ENCODE measurements around the gene HTR3E.
"Not testable (repeated sequence)": the region's sequence is repeated elsewhere in the genome, so short reads cannot be mapped to it uniquely, and the experiment has no call there.

The HTR3E gene

DNA sequence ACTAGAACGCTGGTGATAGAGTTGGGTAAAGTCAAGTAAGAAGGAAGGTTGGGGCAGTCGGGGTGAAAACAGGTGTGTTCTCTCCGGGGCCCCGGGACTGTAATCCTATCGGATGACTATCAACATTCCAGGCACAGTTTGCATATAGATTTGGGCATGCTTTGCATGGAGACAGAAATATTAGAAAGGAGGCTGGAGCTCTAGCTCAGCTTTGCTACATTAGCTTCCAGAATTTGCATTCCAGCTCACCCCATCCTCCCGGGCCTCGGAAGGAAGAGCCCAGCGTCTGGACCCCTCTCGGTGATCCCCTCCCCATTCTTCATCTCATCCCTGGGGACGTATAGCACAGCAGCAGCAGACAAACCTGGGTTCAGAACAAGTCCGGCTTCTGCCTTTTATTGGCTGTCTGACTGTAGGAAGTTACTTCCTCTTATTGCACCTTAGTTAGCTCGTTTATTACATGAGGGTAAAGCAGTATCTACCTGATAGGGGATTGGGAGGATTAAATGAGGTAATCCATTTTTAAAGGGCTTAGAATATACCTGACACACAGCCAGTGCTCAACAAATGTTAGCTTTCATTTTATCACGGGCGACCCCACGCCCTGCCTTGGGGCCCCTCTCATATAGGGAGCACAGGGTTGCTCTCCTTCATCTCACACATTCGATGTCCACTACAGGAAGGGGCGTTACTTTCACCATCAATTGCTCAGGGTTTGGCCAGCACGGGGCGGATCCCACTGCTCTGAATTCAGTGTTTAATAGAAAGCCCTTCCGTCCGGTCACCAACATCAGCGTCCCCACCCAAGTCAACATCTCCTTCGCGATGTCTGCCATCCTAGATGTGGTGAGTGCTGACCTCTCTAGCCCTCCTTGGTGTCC, 3.2 kb downstream of the HTR3E start:
- DNase-seq (ENCODE audit: low read depth, low spot score) = no peak
- H3K27ac ChIP-seq = no peak overlapping the region

DNA sequence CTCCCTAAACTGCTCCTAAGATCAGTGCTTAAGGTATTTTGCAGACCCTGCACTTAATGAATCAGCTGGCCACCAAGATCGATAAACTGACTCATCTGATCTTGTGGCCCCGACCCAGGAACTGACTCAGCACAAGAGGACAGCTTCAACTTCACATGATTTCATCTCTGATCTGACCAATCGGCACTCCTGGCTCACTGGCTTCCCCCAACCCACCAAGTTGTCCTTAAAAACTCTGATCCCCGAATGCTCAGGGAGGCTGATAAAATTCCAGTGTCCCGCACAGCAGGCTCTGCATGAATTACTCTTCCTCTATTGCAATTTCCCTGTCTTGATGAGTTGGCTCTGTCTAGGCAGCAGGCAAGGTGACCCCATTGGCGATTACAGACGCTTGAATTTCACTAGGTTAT, 13.5 kb downstream of the HTR3E start:
- no peak overlapping the region for H3K27ac ChIP-seq
- DNase-seq (ENCODE audit: low read depth, low spot score) = no peak

DNA sequence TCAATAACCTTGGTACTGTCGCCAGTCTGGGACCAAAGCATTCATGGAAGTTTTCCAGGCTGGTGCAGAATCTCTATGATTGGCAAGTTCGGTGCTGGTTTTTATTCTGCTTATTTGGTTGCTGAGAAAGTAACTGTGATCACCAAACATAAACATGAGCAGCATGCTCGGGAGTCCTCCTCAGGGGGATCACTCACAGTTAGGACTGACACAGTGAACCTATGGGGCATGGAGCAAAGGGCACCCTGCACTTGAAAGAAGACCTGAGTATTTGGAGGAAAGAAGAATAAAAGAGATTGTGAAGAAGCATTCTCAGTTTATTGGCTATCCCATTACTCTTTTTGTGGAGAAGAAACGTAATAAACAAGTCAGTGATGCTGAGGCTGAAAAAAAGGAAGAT, 19.2 kb downstream of the HTR3E start:
- DNase-seq (ENCODE audit: low read depth, low spot score) = no peak
- H3K27ac ChIP-seq = no peak overlapping the region

- no peak overlapping the region for H3K27ac ChIP-seq
- no peak for DNase-seq (ENCODE audit: low read depth, low spot score)
Measured at GRCh38 chr3:184117636-184118035, 20.8 kb downstream of the HTR3E start.

- not testable (repeated sequence) for H3K27ac ChIP-seq
Measured at GRCh38 chr3:184121031-184121430, 24.2 kb downstream of the HTR3E start.

GRCh38 chr3:184126006-184126405, 29.1 kb downstream of the HTR3E start:
- H3K27ac ChIP-seq = no peak overlapping the region
- DNase-seq (ENCODE audit: low read depth, low spot score) = no peak

More at GRCh38 chr3:184121031-184121430, 24.2 kb downstream of the HTR3E start:
- DNase-seq (ENCODE audit: low read depth, low spot score) = not testable (repeated sequence)

- no peak overlapping the region for H3K27ac ChIP-seq
- DNase-seq (ENCODE audit: low read depth, low spot score) = no peak
Measured at GRCh38 chr3:184129012-184129411, 32.1 kb downstream of the HTR3E start.

DNA sequence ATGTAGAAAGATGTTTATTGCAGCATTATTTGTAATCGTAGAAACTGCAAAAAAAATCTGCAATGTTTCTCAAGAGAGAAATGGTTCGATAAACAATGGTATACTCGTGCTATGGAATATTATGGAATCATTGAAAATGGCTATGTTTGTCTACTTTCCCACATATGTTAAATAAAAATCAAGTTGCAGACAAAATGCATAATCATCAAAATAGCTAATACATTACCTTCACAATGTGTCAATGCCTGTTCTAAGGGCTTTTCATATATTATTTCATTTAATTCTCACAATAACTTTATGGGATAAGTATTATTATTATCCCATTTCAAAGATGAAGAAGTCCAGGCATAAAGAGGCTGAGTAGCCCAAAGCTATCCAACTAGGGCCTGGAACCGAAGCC, 36.1 kb downstream of the HTR3E start:
- no peak for DNase-seq (ENCODE audit: low read depth, low spot score)
- H3K27ac ChIP-seq = no peak overlapping the region

DNA sequence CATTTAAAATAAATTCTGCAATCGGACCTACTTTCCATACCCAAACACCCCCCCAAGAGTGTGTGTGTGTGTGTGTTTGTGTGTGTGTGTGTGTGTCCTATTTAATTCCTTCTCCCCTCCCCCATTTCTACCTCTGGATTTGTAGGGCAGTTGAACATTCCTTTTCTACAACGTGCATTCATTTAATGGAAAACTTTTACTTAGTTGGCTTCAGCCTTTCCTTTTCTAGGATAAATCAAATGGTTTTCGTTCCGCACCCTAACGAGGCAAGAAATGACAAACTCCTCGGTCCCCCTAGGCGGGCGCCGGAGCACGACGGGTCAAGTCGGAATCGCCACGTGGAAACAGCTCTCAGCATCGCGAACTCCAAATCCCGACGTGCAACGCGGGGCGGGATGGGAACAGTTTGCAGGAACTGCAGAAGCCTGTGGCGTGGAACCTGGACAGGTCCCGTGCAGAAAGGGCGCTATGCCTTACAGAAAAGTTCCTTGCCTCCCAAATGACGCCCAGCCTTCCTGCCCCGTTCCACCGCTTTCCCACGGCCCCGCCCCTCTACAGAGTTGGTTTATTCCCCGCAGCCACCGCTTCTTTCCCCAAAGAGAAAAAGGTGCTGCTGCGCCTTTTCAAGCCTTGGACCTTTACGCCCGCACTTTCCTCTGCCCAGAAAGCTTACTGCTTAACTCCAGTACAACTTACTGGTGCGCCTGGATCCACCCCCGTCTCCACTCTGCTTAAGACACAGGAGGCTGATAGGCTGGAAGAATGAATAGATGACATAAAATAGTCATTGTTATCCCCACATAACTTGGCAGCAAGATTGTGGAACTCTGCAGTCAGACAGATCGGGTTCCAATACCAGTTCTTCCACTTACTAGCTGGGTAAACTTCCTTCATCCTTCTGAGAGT, 37.2 kb downstream of the HTR3E start:
- H3K27ac ChIP-seq = peak overlapping the region; percentile 70
- peak; percentile 73 for DNase-seq (ENCODE audit: low read depth, low spot score)

DNA sequence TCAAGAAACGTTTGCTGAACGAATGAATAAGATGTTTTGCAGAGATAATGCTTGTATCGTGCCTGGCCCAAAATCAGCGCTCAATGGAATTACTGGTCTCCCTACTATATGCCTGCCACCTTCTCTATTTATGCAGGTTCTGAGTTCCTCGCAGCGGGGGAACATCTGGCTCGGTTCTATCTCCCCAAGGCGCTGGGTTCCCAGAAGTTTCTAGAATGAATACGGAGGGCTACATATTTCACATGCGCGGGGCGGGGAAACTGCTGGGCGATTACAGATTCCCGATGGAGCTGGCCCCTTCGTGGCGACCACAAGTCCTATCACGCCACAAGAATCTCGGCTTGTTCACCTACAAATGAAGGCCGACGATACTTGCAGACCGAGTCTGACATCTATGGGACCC, 37.9 kb downstream of the HTR3E start:
- peak overlapping the region; percentile 70 for H3K27ac ChIP-seq
- no peak for DNase-seq (ENCODE audit: low read depth, low spot score)

DNA sequence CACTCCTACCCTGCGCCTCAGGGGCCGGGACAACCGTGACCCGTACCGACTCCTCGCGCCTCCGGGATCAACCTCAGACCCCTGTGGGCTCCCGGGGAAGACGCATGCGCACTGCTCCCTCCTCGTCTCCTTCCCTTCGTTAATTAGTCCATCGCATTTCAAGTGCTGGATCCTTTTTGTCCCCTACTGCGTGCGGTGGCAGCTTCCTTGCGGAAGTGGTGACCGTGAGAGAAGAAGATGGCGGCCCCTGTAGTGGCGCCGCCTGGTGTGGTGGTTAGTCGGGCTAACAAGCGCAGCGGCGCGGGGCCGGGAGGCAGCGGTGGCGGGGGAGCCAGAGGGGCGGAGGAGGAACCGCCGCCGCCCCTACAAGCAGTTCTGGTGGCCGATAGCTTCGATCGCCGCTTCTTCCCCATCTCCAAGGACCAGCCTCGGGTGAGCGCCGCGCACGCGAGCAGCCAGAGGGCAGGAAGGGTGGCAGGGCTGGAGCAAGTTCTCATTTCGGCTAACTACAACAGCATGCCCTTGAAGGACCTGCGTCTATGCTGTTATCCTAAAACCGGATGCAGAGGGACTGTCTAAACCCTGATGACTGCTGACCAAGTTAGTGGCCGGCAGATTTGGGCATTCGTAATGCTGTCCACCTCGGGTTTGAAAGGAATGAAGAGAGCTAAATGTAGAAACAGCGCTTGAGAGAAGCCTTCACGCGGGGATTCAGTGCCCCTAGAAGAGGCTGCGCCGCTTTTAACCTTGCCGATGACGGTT, 38.5 kb downstream of the HTR3E start, which contains the start of gene EIF2B5:
Gene EIF2B5, plus strand, starts transcription at position 210 of the 762 bp plus-strand sequence. Its CDS starts 28 bp downstream, at position 238.
- peak; percentile 46 for DNase-seq (ENCODE audit: low read depth, low spot score)
- peak within 1 kb of the TSS; percentile 70 for H3K27ac ChIP-seq

DNA sequence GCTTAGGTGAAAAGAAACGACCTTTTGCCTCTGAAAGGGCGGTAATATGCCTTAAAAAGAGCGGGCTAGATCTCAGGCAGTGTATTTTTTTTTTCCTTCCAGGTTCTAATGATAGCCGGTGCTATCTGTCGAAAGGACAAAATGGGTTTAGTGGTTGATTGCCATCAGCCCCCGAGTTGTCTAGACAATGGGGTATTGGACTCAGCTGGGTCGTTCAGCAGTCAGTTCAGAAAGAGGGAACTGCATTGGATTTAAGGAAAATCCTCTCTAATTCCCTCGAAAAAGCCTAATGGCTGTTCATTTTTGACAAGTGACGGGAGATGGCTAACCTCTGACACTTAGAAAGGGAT, 39.0 kb downstream of the HTR3E start:
- peak overlapping the region; percentile 70 for H3K27ac ChIP-seq
- no peak for DNase-seq (ENCODE audit: low read depth, low spot score)

GRCh38 chr3:184140436-184140835, 43.6 kb downstream of the HTR3E start:
- no peak overlapping the region for H3K27ac ChIP-seq
- no peak for DNase-seq (ENCODE audit: low read depth, low spot score)

DNA sequence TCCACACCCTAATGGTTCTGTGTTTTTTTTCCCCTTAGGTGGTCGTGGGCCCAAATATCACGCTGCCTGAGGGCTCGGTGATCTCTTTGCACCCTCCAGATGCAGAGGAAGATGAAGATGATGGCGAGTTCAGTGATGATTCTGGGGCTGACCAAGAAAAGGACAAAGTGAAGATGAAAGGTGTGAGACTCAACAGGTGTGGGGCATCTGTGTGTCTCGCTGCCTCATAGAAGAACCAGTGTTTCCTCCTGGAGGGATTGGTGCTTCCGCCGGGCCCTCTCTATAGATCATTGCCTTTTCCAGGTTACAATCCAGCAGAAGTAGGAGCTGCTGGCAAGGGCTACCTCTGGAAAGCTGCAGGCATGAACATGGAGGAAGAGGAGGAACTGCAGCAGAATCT, 45.3 kb downstream of the HTR3E start:
- no peak overlapping the region for H3K27ac ChIP-seq

DNA sequence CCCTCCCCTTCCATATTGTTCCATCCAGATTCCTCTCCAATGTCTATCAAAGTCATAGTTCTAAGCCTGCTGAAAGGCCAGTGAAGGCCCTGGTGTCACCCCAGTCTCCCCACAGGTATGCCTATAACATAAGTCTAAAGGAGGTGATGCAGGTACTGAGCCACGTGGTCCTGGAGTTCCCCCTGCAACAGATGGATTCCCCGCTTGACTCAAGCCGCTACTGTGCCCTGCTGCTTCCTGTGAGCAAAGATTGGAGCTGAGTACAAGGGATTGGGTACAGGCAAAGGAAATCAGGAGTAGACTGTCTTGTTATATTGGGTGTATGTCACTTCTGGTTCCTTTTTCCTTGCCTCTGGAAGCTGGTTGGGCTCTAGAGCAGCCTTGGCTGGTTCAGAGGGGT, 46.5 kb downstream of the HTR3E start:
- DNase-seq (ENCODE audit: low read depth, low spot score) = no peak
- no peak overlapping the region for H3K27ac ChIP-seq

More for the DNA sequence above, 45.3 kb downstream of the HTR3E start:
- DNase-seq (ENCODE audit: low read depth, low spot score) = no peak

- no peak for DNase-seq (ENCODE audit: low read depth, low spot score)
- H3K27ac ChIP-seq = peak overlapping the region; percentile 24
Measured at GRCh38 chr3:184144505-184144904, 47.6 kb downstream of the HTR3E start.

DNA sequence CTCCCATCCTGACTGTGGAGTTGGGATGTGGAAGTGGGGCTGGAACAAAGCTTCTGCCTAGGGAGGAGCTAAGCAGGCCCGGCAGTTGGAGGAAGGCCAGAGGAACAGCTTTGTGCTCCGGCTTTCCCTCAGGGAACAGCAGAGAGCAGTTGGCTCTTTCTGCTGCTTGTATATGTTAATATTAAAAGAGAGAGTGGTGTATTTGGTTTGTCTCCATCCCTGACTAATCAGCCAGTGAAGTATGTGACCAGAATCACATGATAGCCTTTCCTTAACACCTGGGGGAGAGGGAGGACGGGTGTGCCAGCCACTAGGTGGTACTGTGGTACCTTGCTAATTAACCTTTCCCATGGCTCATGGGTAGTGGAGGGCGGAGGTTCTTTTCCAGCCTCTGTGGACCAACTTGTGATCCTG, 48.3 kb downstream of the HTR3E start:
- peak overlapping the region; percentile 24 for H3K27ac ChIP-seq
- DNase-seq (ENCODE audit: low read depth, low spot score) = peak; percentile 61

GRCh38 chr3:184145751-184146270, 48.9 kb downstream of the HTR3E start:
- no peak overlapping the region for H3K27ac ChIP-seq
- no peak for DNase-seq (ENCODE audit: low read depth, low spot score)

DNA sequence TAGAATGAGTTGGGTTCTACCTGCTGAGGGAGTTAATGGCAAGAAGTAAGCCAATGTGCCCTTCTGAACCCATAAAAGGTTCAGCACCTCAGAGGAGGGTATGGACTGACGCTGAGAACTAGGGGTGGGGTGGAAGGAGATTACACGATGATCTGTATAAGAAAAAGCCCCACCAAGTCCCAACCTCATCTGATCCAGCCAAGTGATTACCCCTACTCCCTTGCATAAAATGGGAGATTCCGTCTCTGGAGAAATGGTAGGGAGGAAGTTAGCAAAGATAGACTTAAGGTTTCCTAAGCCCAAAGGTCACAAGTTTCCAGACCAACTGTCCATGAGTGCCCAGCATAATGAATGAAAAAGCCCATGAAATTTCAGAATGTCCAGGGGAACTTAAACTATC, 51.2 kb downstream of the HTR3E start:
- H3K27ac ChIP-seq = no peak overlapping the region
- no peak for DNase-seq (ENCODE audit: low read depth, low spot score)

GRCh38 chr3:184149123-184149522, 52.3 kb downstream of the HTR3E start:
- no peak overlapping the region for H3K27ac ChIP-seq
- no peak for DNase-seq (ENCODE audit: low read depth, low spot score)
